ENCODE data around the gene NCAPD2.
A peak's percentile ranks its signal among the peaks of the same experiment; 100 is the strongest.
"Not testable (repeated sequence)": the region's sequence is repeated elsewhere in the genome, so short reads cannot be mapped to it uniquely, and the experiment has no call there.

Gene NCAPD2

DNA sequence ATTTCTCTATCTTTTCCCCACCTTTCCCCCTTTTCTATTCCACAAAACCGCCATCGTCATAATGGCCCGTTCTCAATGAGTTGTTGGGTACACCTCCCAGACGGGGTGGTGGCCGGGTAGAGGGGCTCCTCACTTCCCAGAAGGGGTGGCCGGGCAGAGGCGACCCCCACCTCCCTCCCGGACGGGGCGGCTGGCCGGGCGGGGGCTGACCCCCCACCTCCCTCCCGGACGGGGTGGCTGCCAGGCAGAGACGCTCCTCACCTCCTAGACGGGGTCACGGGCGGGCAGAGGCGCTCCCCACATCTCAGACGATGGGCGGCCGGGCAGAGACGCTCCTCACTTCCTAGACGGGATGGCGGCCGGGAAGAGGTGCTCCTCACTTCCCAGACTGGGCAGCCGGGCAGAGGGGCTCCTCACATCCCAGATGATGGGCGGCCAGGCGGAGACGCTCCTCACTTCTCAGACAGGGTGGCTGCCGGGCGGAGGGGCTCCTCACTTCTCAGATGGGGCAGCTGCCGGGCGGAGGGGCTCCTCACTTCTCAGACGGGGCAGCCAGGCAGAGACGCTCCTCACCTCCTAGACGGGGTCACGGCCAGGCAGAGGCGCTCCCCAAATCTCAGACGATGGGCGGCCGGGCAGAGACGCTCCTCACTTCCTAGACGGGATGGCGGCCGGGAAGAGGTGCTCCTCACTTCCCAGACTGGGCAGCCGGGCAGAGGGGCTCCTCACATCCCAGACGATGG, 18.5 kb upstream of the NCAPD2 start:
- H3K36me3 ChIP-seq (ENCODE audit: control insufficient read depth, insufficient read depth, low read length); H3K27ac ChIP-seq (ENCODE audit: low read depth, low read length, severe bottlenecking); H3K9me3 ChIP-seq (ENCODE audit: control insufficient read depth, low read length); H3K4me1 ChIP-seq (ENCODE audit: control insufficient read depth, insufficient read depth, low read length, poor library complexity, severe bottlenecking); H3K4me3 ChIP-seq (ENCODE audit: extremely low read depth, insufficient read depth, low read length, poor library complexity, severe bottlenecking): not testable (repeated sequence)
- WGBS, 2 experiments (ENCODE audit: insufficient coverage in 2 of 2): 94 to 96% methylated on average over 6 to 27 of the region's 48 CpGs

DNA sequence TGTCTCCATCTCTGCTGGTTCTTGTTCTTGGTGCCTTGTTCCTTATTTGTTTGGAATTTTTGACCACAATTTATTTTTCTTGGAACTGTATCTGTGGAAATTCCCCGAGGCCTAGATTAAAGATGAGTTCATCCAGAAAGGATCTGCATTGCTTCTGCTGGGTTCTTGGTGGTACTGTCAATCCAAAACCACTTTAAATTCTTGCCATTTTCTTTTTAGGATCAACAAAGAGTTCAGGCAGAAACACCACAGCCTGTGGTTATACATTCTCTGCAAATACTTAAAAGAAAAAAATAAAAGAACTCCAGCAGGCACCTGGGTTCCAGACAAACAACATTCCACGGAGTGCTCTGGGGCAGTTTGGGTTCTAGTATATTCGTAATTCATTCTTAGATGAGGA, 17.4 kb upstream of the NCAPD2 start:
- H3K27ac ChIP-seq (ENCODE audit: low read depth, low read length, severe bottlenecking): no peak overlapping the region
- H3K4me1 ChIP-seq (ENCODE audit: control insufficient read depth, insufficient read depth, low read length, poor library complexity, severe bottlenecking): no peaks in the 10 kb centered on the region
- 94 to 96% methylated on average over 2 to 3 of the region's 3 CpGs for WGBS, 2 experiments (ENCODE audit: insufficient coverage in 2 of 2)
- H3K4me3 ChIP-seq (ENCODE audit: extremely low read depth, insufficient read depth, low read length, poor library complexity, severe bottlenecking): no peak overlapping the region
- no peaks in the 10 kb centered on the region for H3K9me3 ChIP-seq (ENCODE audit: control insufficient read depth, low read length)
- H3K36me3 ChIP-seq (ENCODE audit: control insufficient read depth, insufficient read depth, low read length): no peaks in the 10 kb centered on the region

DNA sequence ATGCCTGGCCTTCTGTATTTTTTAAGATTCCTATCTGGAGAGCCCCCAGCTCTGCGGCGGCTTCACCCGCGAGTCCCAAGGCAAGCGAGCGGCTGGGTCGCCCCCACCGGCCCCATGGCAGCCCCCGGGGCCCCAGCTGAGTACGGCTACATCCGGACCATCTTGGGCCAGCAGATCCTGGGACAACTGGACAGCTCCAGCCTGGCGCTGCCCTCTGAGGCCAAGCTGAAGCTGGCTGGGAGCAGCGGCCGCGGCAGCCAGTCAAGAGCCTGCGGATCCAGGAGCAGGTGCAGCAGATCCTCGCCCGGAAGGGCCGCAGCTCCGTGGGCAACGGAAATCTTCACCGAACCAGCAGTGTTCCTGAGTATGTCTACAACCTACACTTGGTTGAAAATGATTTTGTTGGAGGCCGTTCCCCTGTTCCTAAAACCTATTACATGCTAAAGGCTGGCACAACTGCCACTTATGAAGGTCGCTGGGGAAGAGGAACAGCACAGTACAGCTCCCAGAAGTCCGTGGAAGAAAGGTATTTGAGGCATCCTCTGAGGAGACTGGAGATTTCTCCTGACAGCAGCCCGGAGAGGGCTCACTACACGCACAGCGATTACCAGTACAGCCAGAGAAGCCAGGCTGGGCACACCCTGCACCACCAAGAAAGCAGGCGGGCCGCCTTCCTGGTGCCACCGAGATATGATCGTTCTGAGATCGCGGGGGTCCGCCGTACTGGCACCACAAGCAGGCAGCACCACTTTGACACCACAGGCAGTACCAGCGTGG, 16.1 kb upstream of the NCAPD2 start:
- not testable (repeated sequence) for H3K27ac ChIP-seq (ENCODE audit: low read depth, low read length, severe bottlenecking); H3K9me3 ChIP-seq (ENCODE audit: control insufficient read depth, low read length); H3K36me3 ChIP-seq (ENCODE audit: control insufficient read depth, insufficient read depth, low read length); H3K4me1 ChIP-seq (ENCODE audit: control insufficient read depth, insufficient read depth, low read length, poor library complexity, severe bottlenecking); H3K4me3 ChIP-seq (ENCODE audit: extremely low read depth, insufficient read depth, low read length, poor library complexity, severe bottlenecking)
- WGBS, 2 experiments (ENCODE audit: insufficient coverage in 2 of 2): 93 to 97% methylated on average over 35 to 37 of the region's 37 CpGs

DNA sequence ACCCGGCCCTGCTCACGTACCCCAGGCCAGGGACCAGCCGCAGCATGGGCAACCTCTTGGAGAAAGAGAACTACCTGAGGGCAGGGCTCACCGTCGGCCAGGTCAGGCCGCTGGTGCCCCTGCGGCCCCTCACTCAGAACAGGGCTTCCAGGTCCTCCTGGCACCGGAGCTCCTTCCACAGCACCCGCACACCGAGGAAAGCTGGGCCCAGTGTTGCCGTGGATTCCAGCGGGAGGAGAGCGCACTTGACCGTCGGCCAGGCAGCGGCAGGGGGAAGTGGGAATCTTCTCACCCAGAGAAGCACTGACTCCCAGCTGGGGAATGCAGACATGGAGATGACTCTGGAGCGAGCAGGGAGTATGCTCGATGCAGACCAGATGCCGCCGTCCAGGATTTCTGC, 15.5 kb upstream of the NCAPD2 start:
- Histone ChIP-seq H3K4me3 (ENCODE audit: extremely low read depth, insufficient read depth, low read length, poor library complexity, severe bottlenecking) (no peak overlapping the region), H3K9me3 (ENCODE audit: control insufficient read depth, low read length) (no peaks in the 10 kb centered on the region), H3K4me1 (ENCODE audit: control insufficient read depth, insufficient read depth, low read length, poor library complexity, severe bottlenecking) (no peaks in the 10 kb centered on the region), H3K27ac (ENCODE audit: low read depth, low read length, severe bottlenecking) (no peak overlapping the region), H3K36me3 (ENCODE audit: control insufficient read depth, insufficient read depth, low read length) (no peaks in the 10 kb centered on the region)
- 86 to 90% methylated on average over 18 to 20 of the region's 20 CpGs for WGBS, 2 experiments (ENCODE audit: insufficient coverage in 2 of 2)

DNA sequence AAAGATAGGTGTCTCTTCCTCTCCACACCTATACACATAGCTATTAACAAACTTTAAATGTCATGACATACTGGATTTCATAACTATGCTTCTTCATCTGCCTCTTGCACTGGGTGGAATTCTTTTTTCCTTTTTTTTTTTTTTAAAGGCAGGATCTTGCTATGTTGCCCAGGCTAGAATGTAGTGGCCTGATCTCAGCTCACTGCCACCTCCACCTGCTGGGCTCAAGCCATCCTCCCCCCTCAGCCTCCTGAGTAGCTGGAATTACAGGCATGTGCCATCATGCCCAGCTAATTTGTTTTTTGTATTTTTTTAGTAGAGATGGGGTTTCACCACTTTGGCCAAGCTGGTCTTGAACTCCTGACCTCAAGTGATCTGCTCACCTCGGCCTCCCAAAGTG, 5.7 kb upstream of the NCAPD2 start:
- Histone ChIP-seq H3K27ac (ENCODE audit: low read depth, low read length, severe bottlenecking) (no peak overlapping the region), H3K4me3 (ENCODE audit: extremely low read depth, insufficient read depth, low read length, poor library complexity, severe bottlenecking) (no peak overlapping the region), H3K9me3 (ENCODE audit: control insufficient read depth, low read length) (no peaks in the 10 kb centered on the region), H3K36me3 (ENCODE audit: control insufficient read depth, insufficient read depth, low read length) (peaks cover 14% of the 10 kb centered on the region), H3K4me1 (ENCODE audit: control insufficient read depth, insufficient read depth, low read length, poor library complexity, severe bottlenecking) (peaks cover 8% of the 10 kb centered on the region)
- WGBS, 2 experiments (ENCODE audit: insufficient coverage in 2 of 2): 83 to 100% methylated on average over 1 of the region's 1 CpG

DNA sequence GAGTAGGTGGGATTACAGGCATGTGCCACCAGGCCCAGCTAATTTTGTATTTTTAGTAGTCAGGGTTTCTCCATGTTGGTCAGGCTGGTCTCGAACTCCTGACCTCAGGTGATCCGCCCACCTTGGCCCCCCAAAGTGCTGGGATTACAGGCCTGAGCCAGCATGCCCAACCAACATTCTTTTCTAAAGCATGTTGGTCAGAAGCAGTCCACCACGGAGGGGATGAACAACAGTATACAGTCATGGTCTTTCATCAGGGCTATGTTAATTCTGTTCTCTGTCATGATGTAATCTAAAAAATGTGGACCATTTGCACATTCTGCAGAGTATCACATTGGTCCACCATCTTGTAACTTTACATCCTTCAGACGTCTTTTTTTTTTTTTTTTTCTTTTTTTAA, 4.5 kb upstream of the NCAPD2 start:
- WGBS, 2 experiments (ENCODE audit: insufficient coverage in 2 of 2): 76 to 85% methylated on average over 3 to 4 of the region's 4 CpGs
- Histone ChIP-seq H3K9me3 (ENCODE audit: control insufficient read depth, low read length) (no peaks in the 10 kb centered on the region), H3K4me1 (ENCODE audit: control insufficient read depth, insufficient read depth, low read length, poor library complexity, severe bottlenecking) (peaks cover 8% of the 10 kb centered on the region), H3K4me3 (ENCODE audit: extremely low read depth, insufficient read depth, low read length, poor library complexity, severe bottlenecking) (no peak overlapping the region), H3K27ac (ENCODE audit: low read depth, low read length, severe bottlenecking) (no peak overlapping the region), H3K36me3 (ENCODE audit: control insufficient read depth, insufficient read depth, low read length) (peaks cover 14% of the 10 kb centered on the region)

DNA sequence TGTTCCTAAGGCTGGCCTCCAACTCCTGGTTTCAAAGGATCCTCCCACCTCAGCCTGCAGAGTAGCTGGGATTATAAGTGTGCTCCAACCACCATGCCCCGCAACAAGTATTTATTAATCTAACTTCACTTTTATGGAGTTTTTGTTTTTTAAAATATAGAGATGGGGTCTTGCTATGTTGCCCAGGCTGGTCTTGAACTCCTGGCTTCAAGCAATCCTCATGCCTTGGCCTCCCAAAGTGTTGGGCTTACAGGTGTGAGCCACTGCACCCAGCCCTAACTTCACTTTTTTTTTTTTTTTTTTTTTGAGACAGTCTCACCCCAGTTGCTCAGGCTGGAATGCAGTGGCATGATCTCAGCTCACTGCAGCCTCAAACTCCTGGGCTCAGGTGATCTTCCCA, 3.2 kb upstream of the NCAPD2 start:
- not testable (repeated sequence) for H3K27ac ChIP-seq (ENCODE audit: low read depth, low read length, severe bottlenecking); H3K9me3 ChIP-seq (ENCODE audit: control insufficient read depth, low read length); H3K4me3 ChIP-seq (ENCODE audit: extremely low read depth, insufficient read depth, low read length, poor library complexity, severe bottlenecking)
- Histone ChIP-seq H3K36me3 (ENCODE audit: control insufficient read depth, insufficient read depth, low read length) (peaks cover 19% of the 10 kb centered on the region), H3K4me1 (ENCODE audit: control insufficient read depth, insufficient read depth, low read length, poor library complexity, severe bottlenecking) (peaks cover 11% of the 10 kb centered on the region)
- no CpG with 5 or more reads among the region's 1 CpG for WGBS, 2 experiments (ENCODE audit: insufficient coverage in 2 of 2)

DNA sequence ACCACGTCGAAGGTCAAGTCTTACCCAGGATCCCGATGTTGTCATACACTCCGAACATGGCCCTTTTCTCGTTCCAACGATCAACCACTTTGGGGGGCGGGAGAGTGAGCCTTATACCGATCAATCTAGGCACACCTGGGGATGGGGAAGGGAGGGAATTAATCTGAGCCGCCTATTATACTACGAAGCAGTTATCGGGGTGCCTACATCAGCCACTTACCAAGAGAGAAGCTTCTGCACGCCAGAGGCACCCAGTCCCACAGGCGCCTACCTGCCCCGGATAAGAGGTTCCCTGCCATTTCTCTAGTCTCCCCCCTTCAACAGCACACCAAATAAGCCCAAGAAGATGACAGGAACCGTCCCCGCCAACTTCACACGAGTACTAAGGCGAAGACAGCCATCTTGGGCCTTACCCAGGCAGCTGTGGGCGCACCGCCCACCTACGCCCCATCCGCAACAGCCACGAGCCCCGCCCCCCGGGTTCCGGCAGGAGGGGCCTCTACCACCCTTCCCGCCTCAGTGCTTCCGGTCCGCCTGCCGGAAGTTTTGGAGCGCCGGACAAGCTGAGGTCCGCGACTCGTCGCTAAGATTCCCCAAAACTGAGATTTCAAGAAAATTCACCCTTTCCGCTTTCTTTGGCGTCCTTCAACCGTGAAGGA, 935 bp upstream of the NCAPD2 start, which contains the start of gene MRPL51:
Gene MRPL51 (minus strand): TSS at position 425 of the 659 bp plus-strand sequence. CDS start 126 bp downstream, at position 299.
- WGBS, 2 experiments (ENCODE audit: insufficient coverage in 2 of 2): 0% methylated on average over 27 to 35 of the region's 39 CpGs
- peak within 1 kb of the TSS; percentile 87 for H3K4me3 ChIP-seq (ENCODE audit: extremely low read depth, insufficient read depth, low read length, poor library complexity, severe bottlenecking)
- H3K36me3 ChIP-seq (ENCODE audit: control insufficient read depth, insufficient read depth, low read length): peaks cover 42% of the 10 kb centered on the region
- H3K27ac ChIP-seq (ENCODE audit: low read depth, low read length, severe bottlenecking): peak within 1 kb of the TSS; percentile 98
- H3K4me1 ChIP-seq (ENCODE audit: control insufficient read depth, insufficient read depth, low read length, poor library complexity, severe bottlenecking): peaks cover 11% of the 10 kb centered on the region
- no peaks in the 10 kb centered on the region for H3K9me3 ChIP-seq (ENCODE audit: control insufficient read depth, low read length)

DNA sequence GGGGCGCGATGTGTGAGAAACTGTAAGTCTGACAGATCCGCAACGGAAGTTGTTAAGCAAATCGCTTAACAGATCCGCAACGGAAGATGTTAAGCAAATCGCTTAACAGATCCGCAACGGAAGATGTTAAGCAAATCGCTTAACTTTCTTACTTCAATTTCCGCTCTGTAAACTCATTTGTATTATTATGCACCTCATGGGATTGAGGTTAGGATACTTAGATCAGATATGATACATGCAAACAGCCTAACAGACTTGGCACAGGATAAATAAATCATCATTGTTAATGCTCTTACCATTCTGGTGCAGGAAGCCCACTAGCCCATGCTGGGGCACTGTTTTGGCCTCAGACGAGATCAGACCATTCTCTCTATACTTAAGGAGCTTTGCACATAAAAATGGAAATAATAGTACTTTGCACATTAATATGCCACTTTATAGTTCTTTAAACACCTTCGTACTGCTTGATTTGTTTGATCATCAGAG, 399 bp downstream of the NCAPD2 start:
- Histone ChIP-seq H3K36me3 (ENCODE audit: control insufficient read depth, insufficient read depth, low read length) (peaks cover 55% of the 10 kb centered on the region), H3K27ac (ENCODE audit: low read depth, low read length, severe bottlenecking) (peak overlapping the region; percentile 77), H3K4me3 (ENCODE audit: extremely low read depth, insufficient read depth, low read length, poor library complexity, severe bottlenecking) (peak overlapping the region; percentile 87), H3K4me1 (ENCODE audit: control insufficient read depth, insufficient read depth, low read length, poor library complexity, severe bottlenecking) (peaks cover 11% of the 10 kb centered on the region), H3K9me3 (ENCODE audit: control insufficient read depth, low read length) (no peaks in the 10 kb centered on the region)
- 3 to 8% methylated on average over 5 to 6 of the region's 14 CpGs for WGBS, 2 experiments (ENCODE audit: insufficient coverage in 2 of 2)

DNA sequence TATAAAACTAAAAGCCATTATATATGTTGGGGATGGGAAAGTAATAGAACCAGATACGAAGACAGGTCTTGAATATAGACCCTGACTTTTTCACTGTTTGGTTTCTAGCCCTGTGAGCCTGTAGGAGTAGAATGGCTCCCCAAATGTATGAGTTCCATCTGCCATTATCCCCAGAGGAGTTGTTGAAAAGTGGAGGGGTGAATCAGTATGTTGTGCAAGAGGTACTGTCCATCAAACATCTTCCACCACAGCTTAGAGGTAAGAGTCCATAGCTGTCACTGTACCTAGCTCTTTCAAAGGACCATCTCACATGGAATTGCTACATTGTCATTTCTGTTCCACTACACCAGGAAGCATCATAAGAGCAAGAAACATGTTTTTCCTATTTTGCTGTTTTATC, 1.1 kb downstream of the NCAPD2 start:
- H3K36me3 ChIP-seq (ENCODE audit: control insufficient read depth, insufficient read depth, low read length): peaks cover 61% of the 10 kb centered on the region
- no peak overlapping the region for H3K27ac ChIP-seq (ENCODE audit: low read depth, low read length, severe bottlenecking)

More for the DNA sequence above, 1.1 kb downstream of the NCAPD2 start:
- 75 to 100% methylated on average over 1 of the region's 1 CpG for WGBS, 2 experiments (ENCODE audit: insufficient coverage in 2 of 2)
- H3K4me1 ChIP-seq (ENCODE audit: control insufficient read depth, insufficient read depth, low read length, poor library complexity, severe bottlenecking): peaks cover 11% of the 10 kb centered on the region
- H3K9me3 ChIP-seq (ENCODE audit: control insufficient read depth, low read length): no peaks in the 10 kb centered on the region
- H3K4me3 ChIP-seq (ENCODE audit: extremely low read depth, insufficient read depth, low read length, poor library complexity, severe bottlenecking): peak overlapping the region; percentile 87

Measured in mesodermal cell (in vitro differentiated cells).